OCI-LY1 (cell line): Measurements from ENCODE around the gene ATP8A2.

Experiments used
- CTCF ChIP-seq: fragments of 200-600 bp; sonication (generic), shearing (Covaris generic); IDR thresholded peaks from 2 replicates; pipeline ENCODE4 v1.5.1; 2017; ENCODE audit warnings: mild to moderate bottlenecking, antibody characterized with exemption, low read length, moderate library complexity, mixed read lengths
- EZH2 ChIP-seq: fragments of 200-600 bp; sonication (generic), shearing (Covaris generic); IDR thresholded peaks from 2 replicates; pipeline ENCODE4 v1.8.0; 2017; ENCODE audit warnings: borderline replicate concordance, mixed run types, mild to moderate bottlenecking, antibody characterized with exemption, low read length, moderate library complexity, mixed read lengths

- TF ChIP-seq CTCF (no peak), EZH2 (no peak)
Measured at GRCh38 chr13:25827831-25828465, 456.2 kb downstream of the ATP8A2 start.
